ENCODE results near the gene LMNB1.
"Not testable (repeated sequence)": the region's sequence is repeated elsewhere in the genome, so short reads cannot be mapped to it uniquely, and the experiment has no call there.

The LMNB1 gene

DNA sequence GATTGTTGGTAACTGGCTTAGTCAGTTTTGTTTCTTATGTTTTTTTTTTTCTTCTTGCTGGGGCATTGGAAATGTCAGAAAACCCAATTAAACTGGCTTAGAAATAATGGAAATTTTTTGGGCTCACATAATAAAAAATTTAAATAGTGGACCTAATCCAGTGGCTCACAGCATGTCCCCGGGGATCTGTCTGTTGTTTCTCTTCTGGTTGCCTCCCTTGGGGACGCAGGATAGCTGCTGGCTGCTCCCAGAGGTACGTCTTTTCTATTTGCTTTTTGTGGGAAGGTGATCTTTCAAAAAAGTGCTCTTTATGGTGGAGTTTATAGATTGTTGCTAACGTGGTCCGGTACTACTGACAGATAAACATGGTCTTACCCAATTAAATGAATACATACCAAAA lies 52.2 kb downstream of the LMNB1 start:
- no peak overlapping the region for H3K4me3 Mint-ChIP-seq
- peaks cover 57% of the 10 kb centered on the region for H3K36me3 Mint-ChIP-seq (ENCODE audit: low read depth)
- no peaks in the 10 kb centered on the region for H3K9me3 Mint-ChIP-seq
- no peak overlapping the region for H3K27ac Mint-ChIP-seq
- no peaks in the 10 kb centered on the region for H3K27me3 Mint-ChIP-seq (ENCODE audit: low read depth)
- peaks cover 8% of the 10 kb centered on the region for H3K4me1 Mint-ChIP-seq (ENCODE audit: low read depth)

DNA sequence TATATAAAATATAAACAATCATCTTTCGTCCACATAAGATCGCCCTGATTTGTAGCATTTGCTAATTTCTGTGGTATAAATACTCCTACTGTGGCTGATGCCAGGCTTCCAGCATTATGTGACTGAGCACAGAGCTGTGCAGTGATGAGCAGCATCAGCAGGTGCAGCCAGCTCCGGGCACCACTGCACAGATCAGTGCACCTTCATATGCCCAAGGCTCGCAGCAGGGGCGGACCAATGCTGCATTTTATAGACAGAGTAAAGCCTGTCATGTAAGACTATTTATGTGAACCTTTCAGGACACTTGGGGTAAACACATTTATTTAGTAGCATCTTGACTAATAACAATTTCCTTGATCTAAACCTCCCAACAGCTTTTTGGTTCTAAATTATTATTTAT lies 53.1 kb downstream of the LMNB1 start:
- H3K9me3 Mint-ChIP-seq, result no peaks in the 10 kb centered on the region
- peaks cover 60% of the 10 kb centered on the region for H3K36me3 Mint-ChIP-seq (ENCODE audit: low read depth)

DNA sequence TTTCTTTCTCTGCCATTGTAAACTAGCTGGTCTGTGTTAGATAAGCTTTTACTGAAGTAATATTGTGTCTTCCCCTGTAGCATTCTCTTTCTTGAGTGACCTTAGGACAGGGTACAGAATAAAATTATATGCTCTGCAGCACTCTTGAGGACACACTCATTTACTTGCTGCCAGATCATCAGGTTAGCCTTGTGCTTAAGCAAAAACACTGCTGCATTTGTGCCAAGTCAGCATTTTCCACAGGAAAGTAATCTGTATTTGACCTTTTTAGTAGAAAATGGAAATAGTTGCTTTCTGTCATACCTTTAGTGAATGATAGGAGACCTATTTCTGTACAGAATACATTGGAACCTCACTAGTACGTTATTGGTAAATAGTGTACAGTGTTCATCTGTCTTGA lies 54.2 kb downstream of the LMNB1 start:
- peaks cover 11% of the 10 kb centered on the region for H3K4me1 Mint-ChIP-seq (ENCODE audit: low read depth)
- peaks cover 57% of the 10 kb centered on the region for H3K36me3 Mint-ChIP-seq (ENCODE audit: low read depth)
- H3K27ac Mint-ChIP-seq, result no peak overlapping the region
- no peak overlapping the region for H3K4me3 Mint-ChIP-seq
- H3K27me3 Mint-ChIP-seq (ENCODE audit: low read depth), result no peaks in the 10 kb centered on the region
- H3K9me3 Mint-ChIP-seq, result no peaks in the 10 kb centered on the region

More for the DNA sequence above, 53.1 kb downstream of the LMNB1 start:
- H3K27me3 Mint-ChIP-seq (ENCODE audit: low read depth), result no peaks in the 10 kb centered on the region
- peak overlapping the region; percentile 31 for H3K27ac Mint-ChIP-seq
- peaks cover 8% of the 10 kb centered on the region for H3K4me1 Mint-ChIP-seq (ENCODE audit: low read depth)
- no peak overlapping the region for H3K4me3 Mint-ChIP-seq

DNA sequence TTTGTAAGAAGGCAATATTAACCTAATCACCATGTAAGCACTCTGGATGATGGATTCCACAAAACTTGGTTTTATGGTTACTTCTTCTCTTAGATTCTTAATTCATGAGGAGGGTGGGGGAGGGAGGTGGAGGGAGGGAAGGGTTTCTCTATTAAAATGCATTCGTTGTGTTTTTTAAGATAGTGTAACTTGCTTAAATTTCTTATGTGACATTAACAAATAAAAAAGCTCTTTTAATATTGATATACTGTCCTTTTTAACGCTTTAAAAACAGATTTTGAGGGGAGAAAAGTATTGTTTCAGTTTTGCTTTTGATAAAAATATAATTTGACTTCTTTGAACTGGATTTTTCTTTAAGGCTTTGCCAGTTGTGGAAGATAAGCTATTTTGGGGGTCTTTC lies 59.8 kb downstream of the LMNB1 start:
- no peaks in the 10 kb centered on the region for H3K27me3 Mint-ChIP-seq (ENCODE audit: low read depth)
- H3K27ac Mint-ChIP-seq, result no peak overlapping the region
- H3K36me3 Mint-ChIP-seq (ENCODE audit: low read depth), result peaks cover 41% of the 10 kb centered on the region
- H3K4me3 Mint-ChIP-seq, result no peak overlapping the region
- no peaks in the 10 kb centered on the region for H3K9me3 Mint-ChIP-seq
- H3K4me1 Mint-ChIP-seq (ENCODE audit: low read depth), result peaks cover 10% of the 10 kb centered on the region

DNA sequence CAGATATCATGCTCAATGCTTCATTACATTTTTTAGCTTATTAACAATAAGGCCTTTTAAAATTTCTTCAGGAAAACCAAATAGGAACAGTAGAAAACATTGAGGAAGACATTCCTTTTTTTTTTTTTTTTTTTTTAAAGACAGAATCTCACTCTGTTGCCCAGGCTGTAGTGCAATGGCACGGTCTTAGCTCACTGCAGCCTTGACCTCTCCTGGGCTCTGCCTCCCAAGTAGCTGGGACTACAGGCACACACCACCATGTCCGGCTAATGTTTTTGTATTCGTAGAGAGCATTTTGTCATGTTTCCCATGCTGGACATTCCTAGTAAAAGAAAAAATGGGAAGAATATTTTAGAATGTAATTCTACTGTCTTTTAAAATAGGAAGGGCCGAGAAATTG lies 60.3 kb downstream of the LMNB1 start:
- peaks cover 43% of the 10 kb centered on the region for H3K36me3 Mint-ChIP-seq (ENCODE audit: low read depth)
- no peak overlapping the region for H3K27ac Mint-ChIP-seq
- H3K9me3 Mint-ChIP-seq, result no peaks in the 10 kb centered on the region
- no peak overlapping the region for H3K4me3 Mint-ChIP-seq
- H3K4me1 Mint-ChIP-seq (ENCODE audit: low read depth), result peaks cover 14% of the 10 kb centered on the region
- H3K27me3 Mint-ChIP-seq (ENCODE audit: low read depth), result no peaks in the 10 kb centered on the region

DNA sequence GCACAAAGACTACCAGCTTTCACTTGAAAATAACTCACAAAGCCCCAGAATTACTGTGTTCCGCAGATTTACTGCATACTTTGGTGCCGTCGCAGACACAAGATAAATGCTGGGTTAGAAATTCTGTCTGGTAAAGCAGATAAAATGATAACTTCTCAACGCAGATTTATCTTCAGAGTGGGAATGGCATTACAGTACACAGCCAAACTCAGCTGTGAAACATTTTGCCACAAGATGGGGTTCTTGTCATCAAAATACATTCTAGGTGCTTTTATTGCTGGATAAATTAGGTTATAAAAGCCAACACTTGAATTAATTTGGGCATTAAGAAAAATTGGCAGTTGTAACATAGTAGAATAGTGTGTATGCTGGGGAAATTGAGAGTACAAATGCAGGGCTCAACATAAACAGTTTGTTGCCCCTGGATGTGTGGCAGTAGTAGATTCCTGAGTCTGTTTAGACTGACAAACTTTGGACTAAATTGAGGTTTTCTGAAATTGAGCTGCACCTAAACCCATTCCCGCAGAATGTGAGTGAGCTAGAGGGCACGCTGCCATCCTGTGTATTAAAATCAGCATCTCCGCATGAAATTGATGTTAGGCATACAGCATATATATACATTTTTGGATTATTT lies 61.1 kb downstream of the LMNB1 start:
- Mint-ChIP-seq H3K4me1 (ENCODE audit: low read depth) (peaks cover 14% of the 10 kb centered on the region), H3K36me3 (ENCODE audit: low read depth) (peaks cover 41% of the 10 kb centered on the region), H3K27ac (no peak overlapping the region), H3K27me3 (ENCODE audit: low read depth) (no peaks in the 10 kb centered on the region), H3K9me3 (no peaks in the 10 kb centered on the region), H3K4me3 (no peak overlapping the region)

GRCh38 chr5:126839407-126839806 lies 62.5 kb downstream of the LMNB1 start:
- H3K36me3 Mint-ChIP-seq (ENCODE audit: low read depth), result peaks cover 29% of the 10 kb centered on the region
- H3K9me3 Mint-ChIP-seq; H3K4me3 Mint-ChIP-seq; H3K27ac Mint-ChIP-seq; H3K27me3 Mint-ChIP-seq (ENCODE audit: low read depth): not testable (repeated sequence)
- H3K4me1 Mint-ChIP-seq (ENCODE audit: low read depth), result peaks cover 20% of the 10 kb centered on the region

DNA sequence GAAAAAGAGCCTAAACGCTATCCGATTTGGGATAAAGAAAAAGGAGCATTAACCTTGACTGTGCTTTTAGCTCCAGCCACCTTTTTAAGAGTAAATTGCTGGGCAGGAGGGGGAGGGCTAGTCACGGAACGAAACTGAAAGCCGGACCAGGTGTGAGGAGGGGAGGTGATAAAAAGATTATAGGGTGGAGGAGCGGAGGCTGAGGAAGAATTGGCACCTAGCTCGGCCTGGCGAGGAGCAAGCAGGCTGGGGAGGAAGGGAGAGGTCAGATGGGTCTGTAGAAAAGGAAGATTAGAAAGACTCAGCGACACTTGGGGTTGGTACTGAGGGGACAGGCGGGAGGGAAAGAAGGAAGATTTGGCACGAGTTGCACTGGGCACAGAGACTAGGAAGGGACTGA lies 66.4 kb downstream of the LMNB1 start:
- peak overlapping the region; percentile 17 for H3K27ac Mint-ChIP-seq
- H3K9me3 Mint-ChIP-seq; H3K27me3 Mint-ChIP-seq (ENCODE audit: low read depth); H3K4me3 Mint-ChIP-seq: not testable (repeated sequence)
- peaks cover 29% of the 10 kb centered on the region for H3K4me1 Mint-ChIP-seq (ENCODE audit: low read depth)
- peaks cover 13% of the 10 kb centered on the region for H3K36me3 Mint-ChIP-seq (ENCODE audit: low read depth)

- not testable (repeated sequence) for H3K27me3 Mint-ChIP-seq (ENCODE audit: low read depth); H3K4me3 Mint-ChIP-seq; H3K9me3 Mint-ChIP-seq; H3K36me3 Mint-ChIP-seq (ENCODE audit: low read depth)
- H3K27ac Mint-ChIP-seq, result peak overlapping the region; percentile 80
- H3K4me1 Mint-ChIP-seq (ENCODE audit: low read depth), result peaks cover 29% of the 10 kb centered on the region
Measured at GRCh38 chr5:126845470-126846070, 68.6 kb downstream of the LMNB1 start.

- H3K9me3 Mint-ChIP-seq, result no peaks in the 10 kb centered on the region
- no peak overlapping the region for H3K4me3 Mint-ChIP-seq
- no peaks in the 10 kb centered on the region for H3K27me3 Mint-ChIP-seq (ENCODE audit: low read depth)
- H3K4me1 Mint-ChIP-seq (ENCODE audit: low read depth), result peaks cover 35% of the 10 kb centered on the region
- H3K36me3 Mint-ChIP-seq (ENCODE audit: low read depth), result peaks cover 4% of the 10 kb centered on the region
- H3K27ac Mint-ChIP-seq, result no peak overlapping the region
Measured at GRCh38 chr5:126846344-126846743, 69.4 kb downstream of the LMNB1 start.

GRCh38 chr5:126846744-126847455 lies 70.0 kb downstream of the LMNB1 start:
- Mint-ChIP-seq H3K4me1 (ENCODE audit: low read depth) (peaks cover 40% of the 10 kb centered on the region), H3K4me3 (no peak overlapping the region), H3K27ac (no peak overlapping the region)

DNA sequence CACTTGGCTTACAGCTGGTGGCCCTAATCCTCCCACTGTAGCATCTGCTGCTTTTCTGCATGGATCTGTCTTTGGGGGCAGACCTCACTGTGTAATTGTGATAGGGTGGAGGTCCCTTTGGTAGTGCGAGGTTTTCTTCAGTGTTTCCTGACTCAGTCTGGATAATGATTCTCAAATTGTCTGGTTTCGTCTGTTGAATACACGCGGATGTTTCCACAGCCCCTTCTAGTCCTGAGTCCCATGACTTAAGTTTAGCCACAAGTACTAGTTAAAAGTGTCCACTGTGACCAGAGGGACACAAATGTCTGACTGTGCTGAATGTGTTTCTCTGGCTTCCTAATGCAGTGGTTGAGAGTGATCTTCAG lies 70.5 kb downstream of the LMNB1 start:
- H3K27me3 Mint-ChIP-seq (ENCODE audit: low read depth), result no peaks in the 10 kb centered on the region
- no peaks in the 10 kb centered on the region for H3K9me3 Mint-ChIP-seq
- no peaks in the 10 kb centered on the region for H3K36me3 Mint-ChIP-seq (ENCODE audit: low read depth)
- H3K4me3 Mint-ChIP-seq, result no peak overlapping the region
- H3K4me1 Mint-ChIP-seq (ENCODE audit: low read depth), result peaks cover 43% of the 10 kb centered on the region
- H3K27ac Mint-ChIP-seq, result no peak overlapping the region

More at GRCh38 chr5:126846744-126847455, 70.0 kb downstream of the LMNB1 start:
- Mint-ChIP-seq H3K27me3 (ENCODE audit: low read depth) (no peaks in the 10 kb centered on the region), H3K9me3 (no peaks in the 10 kb centered on the region), H3K36me3 (ENCODE audit: low read depth) (peaks cover under 1% of the 10 kb centered on the region)

GRCh38 chr5:126847826-126848251 lies 70.9 kb downstream of the LMNB1 start:
- peaks cover 46% of the 10 kb centered on the region for H3K4me1 Mint-ChIP-seq (ENCODE audit: low read depth)
- H3K9me3 Mint-ChIP-seq, result no peaks in the 10 kb centered on the region
- no peaks in the 10 kb centered on the region for H3K27me3 Mint-ChIP-seq (ENCODE audit: low read depth)
- H3K36me3 Mint-ChIP-seq (ENCODE audit: low read depth), result no peaks in the 10 kb centered on the region
- H3K27ac Mint-ChIP-seq, result peak overlapping the region; percentile 67
- no peak overlapping the region for H3K4me3 Mint-ChIP-seq

DNA sequence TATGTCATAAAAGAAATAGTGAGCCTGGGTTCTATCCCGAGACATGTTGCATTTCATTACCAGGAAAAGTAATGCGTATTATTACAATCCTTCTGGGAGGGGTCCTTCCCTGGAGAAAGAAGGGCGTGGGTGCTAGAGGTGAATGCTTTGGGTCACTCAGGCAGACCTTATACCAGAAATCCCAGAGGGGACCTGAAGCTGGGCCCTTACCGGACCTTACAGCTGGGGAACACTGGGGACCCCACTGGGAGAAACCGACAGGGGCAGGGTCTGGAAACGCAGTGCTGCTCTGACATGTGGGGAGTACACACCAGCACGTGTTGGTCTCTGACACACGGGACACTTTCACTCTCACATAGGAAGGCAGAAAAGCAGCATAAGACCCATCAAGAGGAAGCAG lies 71.3 kb downstream of the LMNB1 start:
- Mint-ChIP-seq H3K27ac (peak overlapping the region; percentile 18), H3K9me3 (no peaks in the 10 kb centered on the region), H3K4me3 (no peak overlapping the region), H3K27me3 (ENCODE audit: low read depth) (no peaks in the 10 kb centered on the region), H3K4me1 (ENCODE audit: low read depth) (peaks cover 49% of the 10 kb centered on the region), H3K36me3 (ENCODE audit: low read depth) (peaks cover 2% of the 10 kb centered on the region)

GRCh38 chr5:126849101-126849678 lies 72.3 kb downstream of the LMNB1 start:
- Mint-ChIP-seq H3K9me3 (no peaks in the 10 kb centered on the region), H3K27ac (no peak overlapping the region)

More at GRCh38 chr5:126849101-126849678, 72.3 kb downstream of the LMNB1 start:
- H3K4me3 Mint-ChIP-seq, result no peak overlapping the region
- peaks cover 9% of the 10 kb centered on the region for H3K36me3 Mint-ChIP-seq (ENCODE audit: low read depth)
- H3K4me1 Mint-ChIP-seq (ENCODE audit: low read depth), result peaks cover 55% of the 10 kb centered on the region
- H3K27me3 Mint-ChIP-seq (ENCODE audit: low read depth), result no peaks in the 10 kb centered on the region
